GM18526 (cell line): ENCODE results near the gene EPYC.

ENCODE experiments used
- POLR2A ChIP-seq: IDR thresholded peaks from 3 replicates; pipeline ENCODE4 v1.6.1; 2011; ENCODE audit not compliant: insufficient read length; ENCODE audit errors: extremely low read depth

EPYC gene

GRCh38 chr12:90947869-90948268, 56.9 kb downstream of the EPYC start:
- TF ChIP-seq POLR2A: no peak

- no peak for TF ChIP-seq POLR2A
Measured at GRCh38 chr12:90945070-90945649, 59.6 kb downstream of the EPYC start.

DNA sequence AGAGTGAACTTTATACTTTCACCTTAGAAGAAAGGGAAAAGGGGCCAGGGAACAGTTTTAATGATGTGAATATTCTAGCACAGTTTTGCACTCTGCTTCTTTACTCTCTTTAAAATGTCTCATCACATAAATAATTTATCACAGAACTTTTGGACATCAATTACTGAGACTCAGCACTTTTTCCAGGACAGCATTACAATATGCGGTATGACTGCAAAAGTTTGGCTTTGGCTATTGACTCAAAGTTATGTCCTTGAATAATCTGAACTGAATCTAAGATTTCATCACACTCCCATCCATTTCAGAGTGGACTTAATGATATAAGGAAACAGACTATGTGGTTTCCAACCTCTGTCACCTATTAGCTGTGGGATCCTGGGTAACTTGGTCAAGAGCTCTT, 61.5 kb downstream of the EPYC start:
- no peak for TF ChIP-seq POLR2A

DNA sequence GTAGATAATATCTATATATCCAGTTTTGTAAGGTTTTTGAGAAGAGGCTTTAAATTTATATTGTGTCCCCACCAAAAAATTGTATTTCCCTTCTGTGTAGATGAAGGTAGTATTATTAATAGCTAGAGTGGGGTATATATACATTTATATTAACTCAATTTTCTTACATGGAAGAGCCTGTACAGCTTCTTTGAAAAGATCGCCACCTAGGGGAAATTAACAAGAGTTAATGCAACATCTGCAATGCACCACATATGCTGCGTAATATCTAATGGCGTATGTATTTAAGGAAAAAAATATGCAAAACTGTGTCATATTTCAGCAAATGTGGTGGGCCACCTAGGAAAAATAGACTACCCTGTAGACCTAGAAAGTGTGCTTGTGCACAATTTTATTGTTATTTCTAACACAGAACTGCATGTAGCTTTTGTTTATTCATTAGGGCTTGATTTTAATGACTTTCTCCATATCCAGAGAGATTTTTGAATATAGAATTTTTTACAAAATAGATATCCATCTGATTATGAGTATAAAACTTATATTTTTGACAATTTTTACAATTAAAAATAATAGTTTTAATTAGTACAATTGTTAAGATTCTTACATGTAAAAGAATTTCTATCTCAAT, 63.8 kb downstream of the EPYC start:
- no peak for TF ChIP-seq POLR2A

DNA sequence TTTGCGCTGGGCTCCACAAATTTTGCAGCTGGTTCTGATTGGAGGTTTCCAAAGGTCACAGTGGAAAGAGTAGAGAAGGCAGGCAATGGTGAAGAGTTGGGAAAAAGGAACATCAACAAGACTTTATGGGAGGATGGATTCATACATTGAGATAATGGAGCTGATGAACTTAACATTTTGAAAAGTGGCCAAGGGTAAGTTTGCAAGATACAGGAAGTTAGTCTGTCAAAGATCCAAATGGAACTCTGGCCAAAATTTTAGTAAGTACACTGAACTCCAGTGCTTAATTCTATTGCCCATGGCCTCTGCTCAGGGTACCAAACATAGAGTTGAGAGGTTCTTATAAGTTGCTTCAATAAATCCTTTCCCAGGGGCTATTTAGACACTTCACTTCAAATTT, 65.4 kb downstream of the EPYC start:
- TF ChIP-seq POLR2A: no peak

DNA sequence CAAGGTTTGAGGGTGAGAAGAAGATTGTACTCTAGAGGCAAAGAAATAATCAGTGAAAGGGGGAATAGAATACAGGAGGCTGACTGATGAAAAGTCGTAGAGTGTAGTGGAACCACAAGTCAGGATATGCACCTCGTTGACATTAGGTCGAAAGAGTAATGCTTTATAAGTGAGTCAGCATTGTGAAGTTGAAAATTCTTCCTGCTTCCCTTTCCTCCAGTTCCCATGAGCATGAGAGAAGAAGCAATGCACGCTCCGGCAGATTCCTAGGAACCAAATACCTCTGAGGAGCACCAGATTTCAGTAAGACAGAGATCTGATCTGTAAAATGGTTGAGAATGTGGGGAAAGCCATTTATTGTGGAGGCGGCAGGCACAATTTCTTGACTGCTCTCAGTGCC, 66.3 kb downstream of the EPYC start:
- TF ChIP-seq POLR2A: no peak

- TF ChIP-seq POLR2A: no peak
Measured at GRCh38 chr12:90937651-90938050, 67.1 kb downstream of the EPYC start.

- TF ChIP-seq POLR2A: no peak
Measured at GRCh38 chr12:90936230-90937005, 68.4 kb downstream of the EPYC start.

DNA sequence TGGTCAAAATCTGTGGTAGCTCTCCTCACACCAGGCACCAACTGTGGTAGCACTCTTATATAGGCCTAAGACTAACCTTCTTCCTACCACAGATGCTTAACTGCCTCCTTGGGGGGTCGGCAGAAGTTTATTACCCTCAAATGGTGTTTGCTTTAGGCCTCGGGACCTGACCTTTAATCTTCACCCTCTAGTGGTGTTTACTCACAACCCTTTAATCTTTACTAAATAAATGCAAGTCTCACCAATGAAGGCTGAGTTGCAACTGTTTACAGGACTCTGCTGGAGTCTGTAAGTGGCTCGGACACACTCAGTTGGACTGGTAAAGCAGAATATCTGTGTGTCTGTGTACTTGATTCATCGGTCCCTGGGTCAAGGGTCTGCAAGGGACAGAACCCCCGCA, 79.2 kb downstream of the EPYC start:
- no peak for TF ChIP-seq POLR2A

DNA sequence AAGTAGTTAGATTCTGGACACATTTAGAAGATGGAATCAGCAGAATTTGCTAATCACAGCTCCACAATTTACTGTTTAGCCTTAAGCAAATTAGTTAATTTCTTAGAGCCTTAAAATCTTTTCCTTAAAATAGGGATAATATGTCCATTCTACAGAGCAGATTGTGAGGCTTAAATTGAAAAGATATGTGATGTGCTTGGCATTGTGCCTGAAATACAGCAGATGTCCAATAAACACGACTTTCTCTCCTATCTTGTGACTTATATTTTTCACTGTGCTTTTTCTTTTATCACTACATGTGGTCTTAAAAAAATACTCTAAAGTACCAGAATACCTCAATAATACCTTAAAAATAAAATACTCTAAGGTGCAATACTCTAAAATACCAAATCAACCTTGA, 80.4 kb downstream of the EPYC start:
- no peak for TF ChIP-seq POLR2A

DNA sequence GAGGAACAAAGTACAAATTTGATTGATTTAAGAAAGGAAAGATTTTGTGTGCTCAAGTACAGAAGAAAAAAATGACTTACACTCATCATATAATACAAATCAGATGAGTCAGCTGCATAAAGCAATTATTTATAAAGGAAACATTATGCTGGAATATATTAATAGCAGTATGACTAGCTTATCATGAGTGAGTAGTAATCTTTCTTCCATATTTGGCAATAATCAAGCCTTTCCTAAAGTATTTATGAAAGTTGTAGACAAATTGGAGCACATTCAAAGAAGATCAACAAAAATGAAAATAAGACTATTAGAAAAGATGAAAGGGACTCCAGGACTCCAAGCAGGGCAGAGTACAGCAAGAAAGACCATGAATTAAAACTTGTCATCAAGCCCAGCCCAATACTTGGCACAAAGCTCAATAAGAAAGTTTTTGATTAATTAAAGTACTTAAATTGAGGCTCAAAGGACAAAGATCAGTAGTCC, 82.6 kb downstream of the EPYC start:
- no peak for TF ChIP-seq POLR2A

GRCh38 chr12:90921536-90921935, 83.2 kb downstream of the EPYC start:
- no peak for TF ChIP-seq POLR2A

DNA sequence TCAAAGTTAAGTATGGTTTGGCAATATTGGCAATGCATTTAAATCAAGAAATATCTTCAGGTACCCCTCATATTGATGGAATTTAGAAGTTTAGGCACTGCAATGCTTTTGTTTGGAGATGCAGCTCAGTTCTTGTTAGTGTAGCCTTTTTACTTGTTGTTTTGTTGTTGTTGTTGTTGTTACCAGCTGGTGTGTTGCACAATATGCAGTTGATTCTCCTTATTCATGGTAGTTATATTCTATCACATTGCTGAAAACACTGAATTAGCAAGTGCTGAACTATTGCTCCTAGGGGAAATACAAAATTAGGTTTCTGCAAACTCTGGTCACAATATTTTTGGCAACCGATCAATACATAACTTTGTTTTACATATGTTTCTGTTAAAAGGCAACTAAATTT, 84.5 kb downstream of the EPYC start:
- no peak for TF ChIP-seq POLR2A

GRCh38 chr12:90917431-90917830, 87.3 kb downstream of the EPYC start:
- no peak for TF ChIP-seq POLR2A

- no peak for TF ChIP-seq POLR2A
Measured at GRCh38 chr12:90916516-90916915, 88.3 kb downstream of the EPYC start.

DNA sequence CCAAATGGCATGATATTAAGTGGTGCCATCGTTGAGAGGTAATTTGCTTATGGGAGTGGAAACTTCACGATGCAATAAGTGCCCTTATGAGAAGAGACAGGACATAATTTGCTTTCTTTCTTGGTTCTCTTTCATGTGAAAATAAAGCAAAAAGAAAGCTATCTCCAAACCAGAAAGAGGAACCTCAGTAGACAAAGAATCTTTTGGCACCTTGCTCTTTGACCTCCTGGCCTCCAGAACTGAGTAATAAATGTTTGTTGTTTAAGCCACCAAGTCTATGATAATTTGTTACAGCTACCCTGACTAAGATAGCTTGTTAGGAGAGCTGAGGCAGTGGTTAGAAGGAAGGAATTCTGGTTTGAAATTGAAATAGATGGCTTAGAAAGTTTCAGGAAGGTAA, 89.4 kb downstream of the EPYC start:
- no peak for TF ChIP-seq POLR2A
